ENCODE results near the gene SPTSSA.

- TF ChIP-seq POLR2A (IDR thresholded peaks at IDR 0.05; ENCODE audit: low read depth, low read length), result no peak
- no peak for TF ChIP-seq POLR2AphosphoS5 (IDR thresholded peaks at IDR 0.05; ENCODE audit: low read depth, low read length)
Observed at GRCh38 chr14:34436118-34436905, 25.7 kb downstream of the SPTSSA start.
